GM20431 (cell line): ENCODE measurements around the gene FBXO5.
"Not testable (repeated sequence)": the region's sequence is repeated elsewhere in the genome, so short reads cannot be mapped to it uniquely, and the experiment has no call there.

Experiments
- in situ Hi-C: fragments of 300-500 bp; cut with MseI, MboI; formaldehyde crosslinking; loops from one replicate; pipeline ENCODE4 v1.15.0; 2020; ENCODE audit warnings: low sequenced_read_pairs; ENCODE audit not compliant: unreplicated experiment

FBXO5 gene, protein sequence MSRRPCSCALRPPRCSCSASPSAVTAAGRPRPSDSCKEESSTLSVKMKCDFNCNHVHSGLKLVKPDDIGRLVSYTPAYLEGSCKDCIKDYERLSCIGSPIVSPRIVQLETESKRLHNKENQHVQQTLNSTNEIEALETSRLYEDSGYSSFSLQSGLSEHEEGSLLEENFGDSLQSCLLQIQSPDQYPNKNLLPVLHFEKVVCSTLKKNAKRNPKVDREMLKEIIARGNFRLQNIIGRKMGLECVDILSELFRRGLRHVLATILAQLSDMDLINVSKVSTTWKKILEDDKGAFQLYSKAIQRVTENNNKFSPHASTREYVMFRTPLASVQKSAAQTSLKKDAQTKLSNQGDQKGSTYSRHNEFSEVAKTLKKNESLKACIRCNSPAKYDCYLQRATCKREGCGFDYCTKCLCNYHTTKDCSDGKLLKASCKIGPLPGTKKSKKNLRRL

DNA sequence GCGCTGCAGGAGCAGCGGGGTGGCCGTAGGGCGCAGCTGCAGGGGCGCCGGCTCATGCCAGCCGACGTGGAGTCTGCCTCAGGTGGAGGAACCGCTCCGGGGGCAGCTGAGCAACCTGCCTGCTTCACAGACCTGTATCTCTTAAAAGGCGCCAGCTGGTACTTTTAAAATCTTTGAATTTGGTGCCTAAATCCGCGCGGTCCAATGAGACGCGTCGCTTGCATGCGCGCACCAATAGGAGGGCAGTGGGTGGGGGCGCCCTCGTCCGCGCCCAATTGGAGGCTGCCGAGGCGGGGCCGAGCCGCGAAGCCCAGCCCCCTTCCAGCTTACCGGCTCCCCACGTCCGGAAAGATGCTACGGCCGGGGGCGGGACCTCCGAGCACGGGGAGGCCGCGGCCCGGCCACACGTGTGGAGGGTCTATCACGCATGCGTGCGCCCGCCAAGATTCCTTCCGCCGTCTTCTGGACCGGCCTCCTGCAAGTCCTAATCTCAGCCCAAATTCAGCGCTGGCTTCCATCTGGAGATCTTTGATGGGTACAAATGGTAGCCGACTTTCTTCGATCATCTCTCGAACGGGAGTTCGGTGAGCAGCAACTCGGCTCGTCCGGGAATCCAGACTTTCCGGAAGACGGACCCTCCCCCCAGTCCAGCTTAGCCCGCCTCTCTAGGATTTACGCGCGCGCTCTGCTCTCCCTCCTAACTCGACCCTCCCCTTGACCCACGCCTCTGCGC, at the start of gene FBXO5:
Gene FBXO5 (minus strand): TSS at position 138 of the 733 bp plus-strand sequence. CDS start 82 bp downstream, at position 56.
- in situ Hi-C loops = no loop called here

DNA sequence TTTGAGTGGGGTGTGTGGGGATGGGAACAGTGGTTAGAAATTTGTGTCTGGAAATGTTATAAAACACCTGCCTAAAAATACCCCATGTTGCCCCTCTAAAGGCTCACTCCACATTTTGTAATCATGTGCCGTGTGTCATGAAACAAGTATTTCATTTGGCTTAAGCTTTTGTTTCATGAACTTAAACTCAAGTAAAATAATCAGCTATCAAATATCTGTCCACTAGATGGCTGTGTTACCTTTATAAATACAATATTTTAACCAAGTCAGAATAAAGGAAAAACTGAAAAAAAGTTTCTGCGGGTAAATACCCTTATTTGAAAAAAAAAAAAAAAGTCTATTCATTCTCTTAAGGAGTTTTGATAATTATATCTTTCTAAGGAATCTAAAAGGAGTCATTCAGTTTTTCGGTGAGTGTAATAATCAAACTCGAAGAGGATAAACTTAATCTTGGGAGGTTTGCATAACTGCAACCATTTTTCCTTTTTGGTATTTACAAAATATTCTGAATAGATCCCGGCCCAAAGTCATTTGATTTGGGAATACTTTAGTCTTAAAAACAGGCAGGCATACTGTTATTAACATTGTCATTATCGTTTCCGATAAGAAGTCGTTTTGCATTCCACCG, 49.5 kb upstream of the FBXO5 start:
- in situ Hi-C loops = loop anchor here (25.0 kb wide), 1 partner anchor 280 kb away; no protein-coding TSS in a partner anchor

DNA sequence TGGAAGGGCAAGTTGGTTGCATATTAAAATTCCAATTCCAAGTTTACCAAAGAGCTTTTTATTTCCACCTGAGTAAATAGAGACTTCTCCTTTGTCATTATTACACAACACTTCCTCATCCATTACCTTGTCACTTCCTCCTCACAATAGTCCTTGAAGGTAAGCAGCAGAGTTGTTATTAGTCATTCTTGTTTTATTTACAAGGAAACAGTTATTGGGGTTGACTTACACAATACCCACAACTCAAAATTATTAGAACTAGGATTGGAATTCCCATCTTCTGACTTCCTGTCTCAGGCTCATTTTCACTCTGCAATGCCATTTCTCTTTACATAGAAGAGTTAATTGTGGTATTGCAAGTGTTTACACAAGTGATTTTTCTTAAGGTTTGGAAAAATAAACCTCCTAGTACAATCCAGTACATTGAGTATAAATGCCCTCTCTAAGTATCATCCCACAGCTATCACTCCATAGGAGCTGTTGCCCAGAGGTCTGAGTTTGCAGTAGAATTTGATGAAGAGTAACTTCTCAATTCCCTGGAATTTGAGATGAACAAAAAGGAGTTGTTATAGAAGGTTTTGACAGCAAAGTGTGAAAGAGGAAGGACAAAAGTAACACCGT, 48.6 kb upstream of the FBXO5 start:
- in situ Hi-C loops = loop anchor here (25.0 kb wide), 1 partner anchor 281 kb away; no protein-coding TSS in a partner anchor

DNA sequence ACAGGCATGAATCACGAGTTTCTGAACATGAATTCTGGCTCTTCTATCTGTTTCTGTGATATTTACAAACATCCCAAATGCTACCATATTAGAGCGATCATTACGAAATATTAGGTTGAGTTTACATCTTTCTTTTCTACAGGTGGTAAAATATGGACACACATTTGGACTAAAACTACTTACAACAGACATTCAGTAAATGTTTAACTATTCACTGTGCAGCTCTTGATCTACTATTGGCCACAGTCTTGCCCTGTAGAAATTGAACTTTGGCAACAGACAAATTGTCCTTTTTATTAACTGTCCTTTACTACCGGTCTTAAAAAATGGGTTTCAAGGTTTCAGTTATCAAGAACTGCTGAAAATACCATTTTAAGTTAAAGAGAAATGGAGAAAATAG, 46.1 kb upstream of the FBXO5 start:
- in situ Hi-C loops = loop anchor here (25.0 kb wide), 1 partner anchor 283 kb away; no protein-coding TSS in a partner anchor

DNA sequence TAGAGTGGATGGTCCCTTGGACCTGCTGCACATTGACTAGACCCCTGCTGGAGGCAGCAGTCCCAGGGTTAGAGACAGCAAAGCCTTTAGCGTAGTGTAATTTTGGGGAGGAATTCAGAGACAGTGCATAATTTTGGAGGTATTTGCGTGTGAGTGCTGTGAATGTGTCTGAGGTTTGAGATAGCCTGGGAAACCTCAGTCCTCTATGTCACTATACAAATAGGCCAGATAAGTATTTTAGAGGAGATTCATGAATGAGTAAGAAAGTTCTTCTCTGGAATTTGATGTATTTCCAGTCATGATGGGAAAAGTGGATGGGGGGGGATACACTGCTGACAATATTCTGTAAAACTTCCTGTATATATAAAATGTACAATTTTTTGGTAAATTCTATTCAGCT, 45.4 kb upstream of the FBXO5 start:
- in situ Hi-C loops = loop anchor here (25.0 kb wide), 1 partner anchor 284 kb away; no protein-coding TSS in a partner anchor

DNA sequence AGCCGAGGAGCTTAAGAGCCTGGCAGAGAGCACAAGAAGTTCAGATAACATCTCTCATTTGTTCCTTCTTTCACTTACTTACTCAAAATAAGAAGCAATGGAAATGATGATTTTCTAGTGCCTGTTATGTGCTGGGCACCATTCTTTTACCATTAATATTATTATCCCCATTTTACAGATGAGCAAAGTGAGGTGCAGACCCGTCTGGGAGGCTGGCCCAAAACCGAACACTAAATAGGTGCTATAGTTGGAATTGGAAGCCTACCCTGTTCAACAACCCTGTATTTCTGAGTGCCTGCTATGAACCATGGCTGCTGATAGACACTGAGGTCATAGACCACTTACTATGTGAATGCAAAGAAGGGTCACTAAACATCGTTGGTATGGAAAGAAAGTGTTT, 44.6 kb upstream of the FBXO5 start:
- in situ Hi-C loops = loop anchor here (25.0 kb wide), 1 partner anchor 285 kb away; no protein-coding TSS in a partner anchor

DNA sequence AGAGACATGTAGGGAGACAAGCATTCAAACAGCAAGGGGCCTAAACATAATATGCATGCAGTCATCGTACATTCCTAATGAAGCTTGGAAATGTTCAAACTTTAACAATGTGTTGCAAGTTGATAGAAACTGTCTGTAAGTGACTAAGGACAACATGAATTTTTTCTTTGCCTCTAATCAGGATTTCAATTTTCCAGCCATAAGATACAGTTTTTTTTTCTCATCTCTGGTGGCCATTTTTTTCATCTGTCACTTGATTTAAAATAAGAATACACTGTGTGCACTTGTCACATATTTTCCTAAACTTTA, 41.8 kb upstream of the FBXO5 start:
- in situ Hi-C loops = loop anchor here (25.0 kb wide), 1 partner anchor 288 kb away; no protein-coding TSS in a partner anchor

DNA sequence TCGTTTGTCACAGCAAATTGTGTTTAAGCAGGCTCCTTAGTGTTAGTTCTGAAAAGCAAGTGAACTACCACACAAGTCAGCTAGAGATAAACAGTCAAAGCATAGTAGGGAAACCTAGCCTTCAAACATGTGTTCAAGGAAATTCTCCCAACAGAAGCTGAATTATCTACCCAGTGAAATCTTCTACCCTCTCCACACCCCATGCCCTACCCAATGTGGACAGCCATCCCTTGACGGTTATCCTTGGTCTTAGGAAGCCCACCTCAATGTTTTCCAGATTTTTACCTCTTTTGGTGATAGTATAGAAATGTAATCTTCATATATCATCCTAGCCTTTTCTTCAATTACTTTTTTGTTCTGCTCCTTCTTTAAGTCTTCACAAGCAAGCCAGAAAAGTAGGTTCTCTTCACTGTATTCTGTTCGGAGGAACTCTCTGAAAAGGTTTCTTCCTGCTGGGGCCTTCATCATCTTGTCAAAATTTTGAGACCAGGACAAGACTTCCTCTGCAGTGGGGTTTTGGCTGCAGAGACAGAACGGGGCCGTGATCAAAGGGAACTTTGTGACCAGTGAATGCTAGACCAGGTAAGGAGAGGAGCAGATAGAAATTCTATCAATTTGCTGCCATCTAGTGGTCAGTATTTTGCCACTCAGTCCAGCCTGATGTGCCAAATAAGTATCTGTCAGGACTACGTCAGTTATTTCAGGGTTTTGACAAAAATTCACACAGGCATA, 41.3 kb upstream of the FBXO5 start:
- in situ Hi-C loops = no loop called here

DNA sequence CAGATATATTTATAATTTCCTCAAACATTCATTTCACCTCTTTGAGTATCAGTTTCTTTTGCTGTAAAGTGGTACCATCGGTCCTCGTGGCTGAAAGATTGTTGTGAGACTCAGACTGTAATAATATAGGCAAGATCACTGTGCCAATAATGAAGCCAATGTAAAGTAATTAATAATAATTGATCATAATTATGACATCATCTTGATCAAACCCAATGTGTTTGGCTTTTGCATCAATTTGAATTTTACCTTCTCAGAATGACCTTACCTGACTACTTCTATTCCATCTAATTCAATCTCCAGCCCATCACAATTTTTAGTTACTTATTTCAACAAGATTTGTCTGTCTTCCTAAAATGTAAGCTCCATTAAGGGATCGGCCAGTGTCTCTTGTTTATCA, 35.5 kb upstream of the FBXO5 start:
- in situ Hi-C loops = no loop called here

DNA sequence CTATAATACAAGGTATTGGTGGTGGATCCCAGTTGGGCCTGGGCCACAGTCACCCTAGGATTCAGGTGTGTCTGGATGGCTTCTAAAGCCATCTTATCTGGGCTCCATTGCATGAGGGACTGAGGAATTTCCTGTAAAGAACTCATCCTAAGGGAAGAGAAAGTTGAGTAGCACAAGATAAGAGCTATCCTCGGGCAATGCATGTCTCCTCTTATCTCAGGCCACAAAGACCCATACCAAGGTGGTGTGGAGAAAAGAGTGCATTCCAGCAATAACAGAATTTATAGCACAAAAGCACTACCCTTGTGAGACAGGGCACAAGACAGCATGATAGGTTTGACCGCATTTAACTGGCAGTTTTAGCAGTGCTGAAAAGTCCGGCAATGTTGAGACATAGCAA, 34.0 kb upstream of the FBXO5 start:
- in situ Hi-C loops = no loop called here

DNA sequence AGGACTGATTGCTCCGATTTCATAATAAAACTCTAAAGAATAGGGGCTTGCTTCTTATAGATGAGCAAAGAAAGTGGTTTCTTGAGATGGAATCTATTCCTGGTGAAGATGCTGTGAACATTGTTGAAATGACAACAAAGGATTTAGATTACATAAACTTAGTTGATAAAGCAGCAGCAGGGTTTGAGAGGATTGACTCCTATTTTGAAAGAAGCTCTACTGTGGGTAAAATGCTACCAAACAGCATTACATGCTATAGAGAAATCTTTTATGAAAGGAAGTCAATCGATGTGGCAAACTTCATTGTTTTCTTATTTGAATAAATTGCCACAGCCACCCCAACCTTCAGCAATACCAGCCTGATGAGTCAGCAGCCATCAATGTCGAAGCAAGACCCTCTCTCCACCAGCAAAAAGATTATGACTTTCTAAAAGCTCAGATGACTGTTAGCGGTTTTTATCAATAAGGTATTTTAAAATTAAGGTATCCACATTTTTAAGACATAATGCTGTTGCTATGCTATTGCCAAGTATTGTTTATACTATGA, 32.3 kb upstream of the FBXO5 start:
- in situ Hi-C loops = no loop called here

DNA sequence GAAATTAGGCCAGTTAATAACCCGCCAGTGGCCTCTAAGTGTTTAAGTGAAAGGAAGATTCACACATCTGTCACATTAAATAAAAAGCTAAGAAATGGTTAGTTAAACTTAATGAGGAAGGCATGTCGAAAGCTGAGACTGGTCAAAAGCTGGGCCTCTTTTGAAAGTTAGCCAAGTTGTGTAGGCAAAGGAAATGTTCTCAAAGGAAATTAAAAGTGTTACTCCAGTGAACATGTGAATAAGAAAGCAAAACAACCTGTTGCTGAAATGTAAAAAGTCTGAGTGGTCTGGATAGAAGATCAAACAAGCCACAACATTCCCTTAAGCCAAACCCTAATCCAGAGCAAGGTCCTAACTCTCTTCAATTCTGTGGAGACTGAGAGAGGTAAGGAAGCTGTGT, 30.6 kb upstream of the FBXO5 start:
- in situ Hi-C loops = no loop called here

DNA sequence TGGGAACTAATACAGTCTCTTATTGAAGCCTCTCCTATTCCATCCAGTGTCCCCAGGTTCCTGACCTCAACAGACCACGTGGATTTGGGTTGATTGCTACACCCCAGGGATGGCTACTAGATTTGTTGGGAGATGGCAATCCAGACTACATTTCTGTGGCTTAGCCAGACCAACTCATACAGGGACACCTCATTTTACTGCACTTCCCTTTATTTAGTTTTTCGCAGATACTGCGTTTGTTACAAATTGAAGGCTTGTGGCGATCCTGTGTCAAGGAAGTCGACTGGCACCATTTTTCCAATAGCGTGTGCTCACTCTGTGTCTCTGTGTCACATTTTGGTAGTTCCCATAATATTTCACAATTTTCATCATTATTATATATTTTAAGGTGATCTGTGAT, 30.0 kb upstream of the FBXO5 start:
- in situ Hi-C loops = no loop called here

DNA sequence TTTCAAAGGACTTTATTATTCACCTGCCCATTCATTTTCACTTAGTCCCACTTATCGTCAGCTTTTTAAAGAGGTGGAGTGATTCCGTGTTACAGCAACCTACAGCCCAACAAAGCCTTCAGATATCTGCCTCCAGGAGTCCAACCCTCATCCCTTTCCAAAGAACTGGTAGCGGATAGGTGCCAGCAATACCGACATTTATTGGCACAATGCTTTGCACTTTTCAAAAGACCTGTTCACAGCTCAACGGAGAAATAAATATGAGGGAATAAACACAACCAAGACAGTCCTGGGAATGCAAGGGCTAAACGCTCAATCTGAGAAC, 20.5 kb upstream of the FBXO5 start:
- in situ Hi-C loops = no loop called here

DNA sequence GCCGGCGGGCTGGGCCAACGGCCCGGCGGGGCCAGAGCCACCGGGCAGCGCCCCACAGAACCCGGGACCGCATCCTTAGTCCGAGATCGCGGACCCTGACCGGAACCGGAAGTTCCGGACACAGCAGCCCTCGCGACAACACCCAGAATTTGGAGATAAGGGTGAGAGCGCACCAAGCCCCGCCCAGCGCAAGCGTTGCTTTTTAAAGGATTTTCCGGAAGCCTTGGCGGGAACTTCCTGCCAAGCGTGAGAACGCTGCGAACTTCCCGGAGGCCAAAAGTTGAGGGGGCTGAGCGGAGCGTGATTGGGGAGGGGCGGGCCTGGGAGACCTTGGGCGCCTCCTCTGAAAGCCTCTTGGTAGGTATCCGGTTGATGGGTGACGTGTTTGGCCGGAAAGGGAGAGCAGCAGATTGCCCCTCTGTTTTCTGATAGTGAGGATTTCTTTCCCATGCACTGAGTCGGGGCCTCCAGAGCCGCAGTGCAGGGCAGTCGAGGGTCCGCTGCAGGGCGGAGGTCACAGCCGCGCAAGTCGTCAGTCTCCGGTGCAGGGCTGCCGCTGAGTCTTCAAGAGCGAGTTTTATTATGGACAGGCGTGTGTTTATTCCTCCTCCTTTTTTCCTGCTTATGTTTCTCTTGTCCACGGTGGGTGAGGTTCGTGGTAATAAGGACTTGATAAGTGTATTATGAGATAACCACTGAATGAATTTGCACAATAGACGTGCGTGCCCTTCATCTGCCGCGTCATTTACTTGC, 19.9 kb upstream of the FBXO5 start, which contains the start of gene MTRF1L:
Gene MTRF1L (minus strand): TSS at position 97 of the 753 bp plus-strand sequence. CDS start 24 bp downstream, at position 73.
- in situ Hi-C loops = no loop called here

DNA sequence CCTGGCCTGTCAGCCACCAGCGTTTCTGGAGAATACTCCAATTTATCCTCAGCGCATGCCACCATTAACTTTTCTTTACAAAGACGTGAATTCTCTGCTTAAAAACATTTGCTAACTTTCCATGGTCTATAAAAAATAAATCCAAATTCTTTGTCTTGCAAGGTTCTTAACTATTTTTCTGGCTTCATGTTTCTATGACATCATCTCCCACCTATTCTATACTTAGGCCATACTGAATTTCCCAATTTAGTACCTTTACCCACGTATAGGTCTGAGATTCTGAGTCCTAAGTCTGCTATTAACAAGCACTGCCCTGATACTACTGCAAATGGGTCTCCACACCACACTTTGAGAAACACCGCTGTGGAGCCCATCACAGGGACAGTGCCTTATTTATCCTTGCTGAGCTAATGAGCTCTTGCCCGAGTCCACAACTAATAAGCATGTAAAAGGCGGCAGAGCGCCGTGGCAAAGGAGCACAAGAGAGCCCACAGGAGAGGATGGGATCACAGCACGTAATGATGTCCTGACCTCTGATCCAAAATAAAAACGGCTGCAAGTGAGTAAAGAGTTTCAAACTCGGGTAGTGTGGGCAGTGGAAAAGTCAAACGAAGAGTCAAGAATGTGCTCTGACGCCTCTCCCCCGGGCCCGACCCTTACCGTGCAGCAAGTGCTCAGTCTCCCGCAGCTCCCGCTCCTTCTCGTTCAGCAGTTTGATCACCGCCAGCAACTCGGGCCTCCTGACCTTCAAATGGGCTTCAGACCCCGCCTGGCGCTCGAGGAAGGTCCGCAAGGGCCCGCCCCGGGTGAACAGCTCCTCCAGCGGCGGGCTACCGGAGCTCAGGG, 19.1 kb upstream of the FBXO5 start:
- in situ Hi-C loops = no loop called here

DNA sequence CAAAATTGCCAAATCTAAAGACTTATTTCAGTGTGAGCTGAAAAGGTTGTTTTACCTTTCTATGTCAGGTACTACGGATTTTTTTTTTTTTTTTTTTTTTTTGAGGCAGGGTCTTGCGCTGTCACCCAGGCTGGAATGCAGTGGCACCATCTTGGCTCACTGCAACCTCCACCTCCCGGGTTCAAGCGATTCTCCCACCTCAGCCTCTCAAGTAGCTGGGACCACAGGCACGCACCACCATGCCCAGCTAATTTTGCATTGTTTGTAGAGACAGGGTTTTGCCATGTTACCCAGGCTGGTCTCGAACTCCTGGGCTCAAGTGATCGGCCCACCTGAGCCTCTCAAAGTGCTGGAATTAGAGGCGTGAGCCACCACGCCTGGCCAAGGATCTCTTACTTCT, 17.9 kb upstream of the FBXO5 start:
- in situ Hi-C loops = not testable (repeated sequence)

DNA sequence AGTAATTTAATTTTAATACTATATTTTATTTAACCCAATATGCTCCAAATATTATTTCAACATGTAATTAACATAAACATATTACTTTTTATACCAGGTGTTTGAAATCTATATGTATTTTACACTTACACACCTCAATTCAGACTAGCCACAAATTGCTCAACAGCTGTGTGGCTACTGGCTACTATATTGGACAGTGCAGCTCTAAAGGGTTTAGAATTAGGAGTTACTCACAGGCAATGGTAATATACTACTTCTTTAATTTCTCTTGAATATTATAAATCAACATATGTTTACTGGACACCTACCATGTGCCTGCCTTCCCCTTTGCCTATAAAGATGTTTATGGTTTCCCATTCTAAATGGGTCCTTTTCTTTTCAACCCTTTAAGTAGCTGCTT, 17.4 kb upstream of the FBXO5 start:
- in situ Hi-C loops = no loop called here
